H1 (cell line): Measurements from ENCODE around the gene CXADR. TPM values are rescaled to one million over a fixed set of nuclear protein-coding genes. Genes with fewer than 3 reads are reported as not detected.

Experiments used
- CTCF ChIA-PET: fragments of 300-600 bp; sonication (Branson Sonifier 250); formaldehyde crosslinking; loops from one replicate; lab custom pipeline; 2021; ENCODE audit not compliant: partially characterized antibody; lab: Charles Lee
- POLR2A ChIA-PET: fragments of 300-600 bp; sonication (Branson Sonifier 250); formaldehyde crosslinking; loops from one replicate; lab custom pipeline; 2021; ENCODE audit warnings: inconsistent platforms; ENCODE audit not compliant: partially characterized antibody; lab: Charles Lee
- DNase-seq, 2 experiments: peaks; one replicate each; pipeline versions ENCODE4 v3.0.0 to v3.0.0-alpha.2; 2010 to 2022; ENCODE audit warnings: low spot score in 2 of 2, low read depth in 1 of 2, mixed read lengths in 1 of 2
- FAIRE-seq: peaks from 2 replicates; lab custom pipeline; 2011; peaks lifted over from hg19 to GRCh38; lab: Jason Lieb, UNC
- H2AFZ ChIP-seq: 2 replicates; pipeline ENCODE4 v1.8.1; 2012; ENCODE audit warnings: low read length, inconsistent platforms
- H2AK5ac ChIP-seq: 2 replicates; pipeline ENCODE4 v1.6.1; 2013; ENCODE audit warnings: low read depth, low read length
- H2BK120ac ChIP-seq: replicated peaks from 2 replicates; pipeline ENCODE3; 2013; ENCODE audit warnings: low read depth, low read length, inconsistent platforms
- H2BK12ac ChIP-seq: 2 replicates; pipeline ENCODE4 v1.6.1; 2013; ENCODE audit warnings: low read depth, low read length
- H2BK15ac ChIP-seq: 2 replicates; pipeline ENCODE4 v1.6.1; 2013; ENCODE audit warnings: low read length
- H2BK20ac ChIP-seq: 2 replicates; pipeline ENCODE4 v1.6.1; 2013; ENCODE audit warnings: low read length
- H2BK5ac ChIP-seq: 2 replicates; pipeline ENCODE4 v1.6.1; 2013; ENCODE audit warnings: low read depth, low read length
- H3K14ac ChIP-seq: 2 replicates; pipeline ENCODE4 v1.6.1; 2013; ENCODE audit warnings: inconsistent platforms; ENCODE audit not compliant: insufficient read length
- H3K18ac ChIP-seq: 2 replicates; pipeline ENCODE4 v1.6.1; 2013; ENCODE audit warnings: low read length; ENCODE audit errors: extremely low read depth
- H3K23ac ChIP-seq: 2 replicates; pipeline ENCODE4 v1.6.1; 2013; ENCODE audit warnings: inconsistent platforms; ENCODE audit not compliant: insufficient read length
- H3K23me2 ChIP-seq: 2 replicates; pipeline ENCODE4 v1.6.1; 2013; ENCODE audit warnings: low read depth, low read length
- H3K27ac ChIP-seq: 2 replicates; pipeline ENCODE4 v1.6.1; 2011; ENCODE audit warnings: low read depth, low read length, inconsistent platforms
- H3K27me3 ChIP-seq, 4 experiments: replicated peaks in 1 of 4; 1 replicate in 1 of 4; 2 replicates in 3 of 4; pipeline versions ENCODE4 v1.6.1 to v1.8.1; 2011 to 2013; ENCODE audit warnings: low read length in 3 of 4, mild to moderate bottlenecking in 3 of 4, inconsistent platforms in 2 of 4, mixed read lengths in 2 of 4, moderate library complexity in 1 of 4; ENCODE audit not compliant: control insufficient read depth in 3 of 4, insufficient read depth in 3 of 4; ENCODE audit errors: extremely low read depth in 1 of 4
- H3K36me3 ChIP-seq, 4 experiments: 2 replicates each; pipeline versions ENCODE4 v1.6.1 to v1.8.1; 2011 to 2013; ENCODE audit warnings: mild to moderate bottlenecking in 4 of 4, low read length in 3 of 4, moderate library complexity in 2 of 4, control low read depth in 1 of 4, inconsistent platforms in 1 of 4; ENCODE audit not compliant: insufficient read depth in 4 of 4, control insufficient read depth in 2 of 4
- H3K4ac ChIP-seq: replicated peaks from 2 replicates; pipeline ENCODE3; 2013; ENCODE audit warnings: low read length, low read depth, mixed read lengths, inconsistent platforms; ENCODE audit not compliant: insufficient read length
- H3K4me1 ChIP-seq, 4 experiments: replicated peaks in 1 of 4; 1 replicate in 1 of 4; 2 replicates in 3 of 4; pipeline versions ENCODE4 v1.6.1 to v1.8.1; 2011 to 2013; ENCODE audit warnings: low read length in 3 of 4, inconsistent platforms in 2 of 4, mixed read lengths in 1 of 4; ENCODE audit not compliant: insufficient read depth in 4 of 4, control insufficient read depth in 3 of 4
- H3K4me2 ChIP-seq, 2 experiments: 2 replicates each; pipeline versions ENCODE4 v1.6.1 to v1.8.1; 2011 to 2013; ENCODE audit warnings: low read depth in 2 of 2, low read length in 2 of 2, control low read depth in 1 of 2, inconsistent platforms in 1 of 2, mild to moderate bottlenecking in 1 of 2; ENCODE audit not compliant: insufficient read depth in 1 of 2
- H3K4me3 ChIP-seq, 4 experiments: fragments of 200-600, 300-600 bp in 1 of 4; sonication (generic), shearing (Covaris generic), sonication (Bioruptor Twin) in 1 of 4; 2 replicates each; pipeline versions ENCODE4 v1.5.1 to v1.8.1; 2011 to 2016; ENCODE audit warnings: low read length in 4 of 4, low read depth in 3 of 4, control low read depth in 2 of 4, inconsistent platforms in 2 of 4, mild to moderate bottlenecking in 2 of 4, mixed read lengths in 1 of 4, moderate library complexity in 1 of 4; ENCODE audit not compliant: insufficient read depth in 2 of 4; ENCODE audit errors: extremely low read depth in 1 of 4
- H3K56ac ChIP-seq: replicated peaks from 2 replicates; pipeline ENCODE3; 2013; ENCODE audit warnings: low read depth, mild to moderate bottlenecking, mixed read lengths, low read length, inconsistent platforms; ENCODE audit not compliant: insufficient read length
- H3K79me1 ChIP-seq: 2 replicates; pipeline ENCODE4 v1.6.1; 2013; ENCODE audit warnings: low read depth, low read length, control low read depth
- H3K79me2 ChIP-seq, 2 experiments: 2 replicates each; pipeline versions ENCODE4 v1.6.1 to v1.8.1; 2012 to 2013; ENCODE audit warnings: low read length in 2 of 2, mild to moderate bottlenecking in 2 of 2, inconsistent platforms in 1 of 2; ENCODE audit not compliant: insufficient read depth in 2 of 2, control insufficient read depth in 1 of 2
- H3K9ac ChIP-seq, 4 experiments: replicated peaks in 1 of 4; 1 replicate in 1 of 4; 2 replicates in 3 of 4; pipeline versions ENCODE4 v1.6.1 to v1.8.1; 2011 to 2013; ENCODE audit warnings: low read depth in 3 of 4, low read length in 3 of 4, control low read depth in 2 of 4, mild to moderate bottlenecking in 2 of 4, moderate library complexity in 2 of 4, inconsistent platforms in 1 of 4; ENCODE audit errors: extremely low read depth in 1 of 4
- H3K9me3 ChIP-seq, 2 experiments: 2 replicates each; pipeline versions ENCODE4 v1.6.1 to v1.8.1; 2012 to 2013; ENCODE audit warnings: mild to moderate bottlenecking in 2 of 2, moderate library complexity in 2 of 2, control low read depth in 1 of 2, inconsistent platforms in 1 of 2, low read depth in 1 of 2, low read length in 1 of 2, mixed read lengths in 1 of 2; ENCODE audit not compliant: insufficient read depth in 2 of 2
- H4K20me1 ChIP-seq, 2 experiments: replicated peaks in 1 of 2; 2 replicates each; pipeline versions ENCODE3 to v1.8.1; 2011 to 2013; ENCODE audit warnings: inconsistent platforms in 2 of 2, low read length in 2 of 2, mild to moderate bottlenecking in 1 of 2; ENCODE audit not compliant: insufficient read depth in 2 of 2, control insufficient read depth in 1 of 2
- H4K5ac ChIP-seq: 2 replicates; pipeline ENCODE4 v1.6.1; 2013; ENCODE audit warnings: low read length, low read depth, mixed read lengths, inconsistent platforms; ENCODE audit not compliant: insufficient read length
- H4K8ac ChIP-seq: 2 replicates; pipeline ENCODE4 v1.8.0; 2013; ENCODE audit warnings: mild to moderate bottlenecking, moderate library complexity, low read length, inconsistent platforms; ENCODE audit not compliant: insufficient read depth; ENCODE audit errors: extremely low read depth
- H4K91ac ChIP-seq: replicated peaks from 2 replicates; pipeline ENCODE3; 2013; ENCODE audit warnings: low read length, mixed read lengths, inconsistent platforms; ENCODE audit not compliant: insufficient read length
- BCL11A ChIP-seq, 2 experiments: IDR thresholded peaks; one replicate each; pipeline ENCODE4 v1.6.1; 2011; ENCODE audit warnings: low read depth in 2 of 2, low read length in 2 of 2, mild to moderate bottlenecking in 2 of 2
- EZH2 ChIP-seq: fragments of 200-600 bp; sonication (generic); IDR thresholded peaks from 2 replicates; pipeline ENCODE4 v1.7.1; 2012; ENCODE audit warnings: low read depth, mild to moderate bottlenecking, moderate library complexity, low read length, inconsistent platforms; ENCODE audit not compliant: severe bottlenecking
- KDM1A ChIP-seq: fragments of 200-600, 300-600 bp; sonication (generic); IDR thresholded peaks from 2 replicates; pipeline ENCODE4 v1.7.1; 2016; ENCODE audit warnings: mild to moderate bottlenecking, low read length, borderline replicate concordance
- PHF8 ChIP-seq: fragments of 200-600 bp; sonication (generic); conservative IDR thresholded peaks from 2 replicates; pipeline ENCODE4 v1.7.1; 2012; ENCODE audit warnings: low read depth, mild to moderate bottlenecking, inconsistent platforms, low read length, moderate library complexity
- RXRA ChIP-seq: IDR thresholded peaks from 2 replicates; pipeline ENCODE4 v1.6.1; 2011; ENCODE audit warnings: low read depth, mild to moderate bottlenecking, low read length, moderate library complexity; ENCODE audit not compliant: insufficient read depth
- SIN3A ChIP-seq, 2 experiments: IDR thresholded peaks in 1 of 2; conservative IDR thresholded peaks in 1 of 2; 2 replicates each; pipeline ENCODE4 v1.6.1; 2011 to 2012; ENCODE audit warnings: low read length in 2 of 2, improper control_type of control experiment in 1 of 2, low read depth in 1 of 2, mild to moderate bottlenecking in 1 of 2
- TAF7 ChIP-seq: optimal IDR thresholded peaks from 2 replicates; pipeline ENCODE3; 2011; ENCODE audit warnings: low read depth, mild to moderate bottlenecking, inconsistent platforms, low read length, moderate library complexity, borderline replicate concordance
- WGBS, 2 experiments: shearing (Covaris generic) in 1 of 2; methylation state at CpG; one replicate each; pipeline versions ENCODE4 v1.1.6 to v1.1.7; 2013 to 2015; ENCODE audit warnings: low lambda C conversion rate in 2 of 2, mixed read lengths in 2 of 2, inconsistent platforms in 1 of 2, low coverage in 1 of 2, missing lambda C conversion rate in 1 of 2; ENCODE audit not compliant: insufficient replicate concordance in 2 of 2, insufficient coverage in 1 of 2, insufficient read length in 1 of 2; ENCODE audit errors: extremely low coverage in 1 of 2, missing lambda C conversion rate in 1 of 2; 5-methylcytosine and 5-hydroxymethylcytosine counted together
- polyA plus RNA-seq, 7 experiments: library from polyadenylated mRNA; depleted of rRNA in 3 of 7; stranded (reverse) in 5 of 7; unstranded in 2 of 7; fragments of >200 nt in 5 of 7; fragments of 200-250 nt in 2 of 7; gene quantifications; 1 replicate in 5 of 7; 2 replicates in 1 of 7; 4 replicates in 1 of 7; pipeline versions ENCODE4 v1.2.1 to v1.2.3, GENCODE V29; 2011 to 2013; ENCODE audit warnings: missing spikeins in 2 of 7, mixed read lengths in 2 of 7
- total RNA-seq: library from RNA; stranded (reverse); fragmentation: NEBNext Ultra II Directional; extraction: Animal tissue kit (Norgen Biotek cat#: 25700); gene quantifications from 2 replicates; pipeline ENCODE4 v1.2.1, GENCODE V29; 2021

Gene CXADR
- total and polyA plus RNA-seq, 2 of the 8 experiments (the other 6 are each of a cell fraction or from before 2014, with no cell fraction given) = 45.6 to 145 TPM

DNA sequence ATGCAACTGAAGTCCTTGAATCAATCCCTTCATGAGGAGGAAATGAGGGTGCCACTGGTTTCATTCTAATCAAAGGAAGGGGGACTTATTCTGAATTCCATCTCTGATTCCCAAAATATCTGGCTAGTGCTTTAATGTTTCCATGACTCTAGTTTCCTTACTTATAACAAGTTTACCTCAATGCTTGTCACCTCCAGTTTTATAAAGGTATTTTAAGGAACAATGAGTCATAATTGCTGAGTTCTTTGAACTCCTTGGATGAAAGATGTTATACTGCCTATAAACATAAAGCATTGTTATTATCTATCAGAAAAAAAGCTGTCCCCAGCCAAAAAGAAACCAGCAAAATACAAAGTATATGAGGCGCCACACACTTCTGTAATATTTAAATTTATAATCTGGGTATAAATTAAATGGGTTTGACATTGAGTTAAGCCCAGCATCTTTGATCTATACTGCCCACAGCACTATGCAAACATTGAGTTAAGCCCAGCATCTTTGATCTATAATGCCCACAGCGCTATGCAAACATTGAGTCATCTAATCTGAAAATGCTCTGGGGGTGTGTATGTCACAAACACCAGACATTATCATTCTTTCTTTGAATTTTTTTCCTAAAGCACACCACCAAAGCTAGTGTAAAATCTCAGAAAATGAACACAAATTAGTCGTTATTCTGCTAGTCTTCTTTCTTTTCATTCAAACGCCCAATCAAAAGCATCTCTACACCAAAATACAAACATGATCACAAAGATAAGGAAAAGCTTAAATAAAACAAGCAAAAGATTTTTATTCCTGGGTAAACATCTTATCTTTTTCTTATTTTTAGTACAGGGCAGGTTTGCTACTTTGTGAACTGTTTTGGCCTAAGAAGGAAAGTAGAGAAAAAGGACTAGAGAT lies 11.5 kb upstream of the CXADR start:
- TF ChIP-seq SIN3A (conservative IDR thresholded peaks at IDR 0.05 in 1 of 2, IDR thresholded peaks at IDR 0.05 in 1 of 2; ENCODE audit: low read depth in 1 of 2, low read length in 2 of 2) (no peak), BCL11A (IDR thresholded peaks at IDR 0.05; ENCODE audit: low read depth in 2 of 2, low read length in 2 of 2) (no peak), PHF8 (no peak), TAF7 (no peak), RXRA (no peak), EZH2 (no peak), KDM1A (no peak)
- Histone ChIP-seq H2BK20ac (no peak overlapping the region), H3K4ac (no peak overlapping the region), H4K8ac (no peak overlapping the region), H3K9me3 (no peaks in the 10 kb centered on the region; a peak in 1 of 4 replicates), H2BK5ac (no peak overlapping the region), H3K4me1 (no peaks in the 10 kb centered on the region), H4K91ac (no peak overlapping the region), H3K18ac (no peak overlapping the region), H3K27me3 (no peaks in the 10 kb centered on the region), H3K27ac (no peak overlapping the region), H4K5ac (no peak overlapping the region), H2AFZ (no peak overlapping the region), H3K56ac (no peak overlapping the region), H4K20me1 (no peaks in the 10 kb centered on the region), H3K79me1 (no peaks in the 10 kb centered on the region), H2BK12ac (no peak overlapping the region), H3K4me3 (no peak overlapping the region), H2BK120ac (no peak overlapping the region), H3K36me3 (no peaks in the 10 kb centered on the region), H3K79me2 (no peaks in the 10 kb centered on the region), H2BK15ac (no peak overlapping the region), H3K23ac (no peak overlapping the region), H3K9ac (no peak overlapping the region), H2AK5ac (no peak overlapping the region), H3K23me2 (no peaks in the 10 kb centered on the region), H3K4me2 (no peak overlapping the region), H3K14ac (no peak overlapping the region)
- 80% methylated on average over 4 of the region's 4 CpGs; no CpG with 5 or more reads in 1 of the 2 experiments for WGBS, 2 experiments
- FAIRE-seq (no peak), DNase-seq (no peak)
- ChIA-PET POLR2A (interaction anchor here (0.7 kb wide), 1 partner anchor 58 kb away, joined by 3 read pairs; no protein-coding TSS in a partner anchor), CTCF (no interaction called here)
